Upper lobe of left lung (tissue), 6 donors: ENCODE results near the gene SIRPG. TPM values are rescaled to one million over a fixed set of nuclear protein-coding genes. Genes with fewer than 3 reads are reported as not detected.
A peak's percentile ranks its signal among the peaks of the same experiment; 100 is the strongest.
"Not testable (repeated sequence)": the region's sequence is repeated elsewhere in the genome, so short reads cannot be mapped to it uniquely, and the experiment has no call there.

ENCODE experiments used
- ATAC-seq, 2 donors: fragments of 200-7000 bp; cut with Tn5 transposase; one replicate each; pipeline ENCODE4 v1.9.1; 2022; ENCODE audit warnings: mild to moderate bottlenecking in 2 of 2, moderate library complexity in 2 of 2; ENCODE audit not compliant: low FRiP score in 2 of 2
- DNase-seq, 2 donors: peaks; one replicate each; pipeline ENCODE4 v3.0.0-alpha.2; 2019 to 2020
- H3K27ac ChIP-seq, 4 donors: fragments of 200-600 bp; sonication (generic); one replicate each; pipeline ENCODE4 v1.5.1; 2016 to 2019
- H3K27me3 ChIP-seq, 4 donors: fragments of 200-600 bp; sonication (generic); one replicate each; pipeline ENCODE4 v1.5.1; 2017 to 2019
- H3K36me3 ChIP-seq, 4 donors: fragments of 200-600 bp; sonication (generic); one replicate each; pipeline ENCODE4 v1.5.1; 2016 to 2019
- H3K4me1 ChIP-seq, 4 donors: fragments of 200-600 bp; sonication (generic); one replicate each; pipeline ENCODE4 v1.5.1; 2018 to 2019
- H3K4me3 ChIP-seq, 4 donors: fragments of 200-600 bp; sonication (generic); one replicate each; pipeline ENCODE4 v1.5.1; 2017 to 2019; ENCODE audit warnings: mild to moderate bottlenecking in 2 of 4, moderate library complexity in 1 of 4
- H3K9me3 ChIP-seq, 4 donors: fragments of 200-600 bp; sonication (generic); one replicate each; pipeline ENCODE4 v1.5.1; 2018 to 2019
- EP300 ChIP-seq, 4 donors: sonication (generic); formaldehyde crosslinking; IDR thresholded peaks; one replicate each; pipeline ENCODE4 v1.5.1; 2017; ENCODE audit warnings: antibody characterized with exemption in 4 of 4, control low read depth in 2 of 4
- POLR2A ChIP-seq, 4 donors: fragments of 450-650 bp; IDR thresholded peaks; one replicate each; pipeline ENCODE4 v1.5.1; 2016 to 2017; ENCODE audit warnings: antibody characterized with exemption in 4 of 4, mild to moderate bottlenecking in 2 of 4
- POLR2AphosphoS5 ChIP-seq, 2 donors: sonication (generic); formaldehyde crosslinking; IDR thresholded peaks; one replicate each; pipeline ENCODE4 v1.5.1; 2017; ENCODE audit warnings: antibody characterized with exemption in 2 of 2
- WGBS, 2 donors: methylation state at CpG; one replicate each; pipeline ENCODE4 v1.1.5; 2017 to 2018; 5-methylcytosine and 5-hydroxymethylcytosine counted together
- total RNA-seq, 6 donors: library from RNA; depleted of rRNA in 4 of 6; stranded (reverse); fragments of >200 nt in 4 of 6; gene quantifications; one replicate each; pipeline versions ENCODE4 v1.1.0 to v1.2.1, GENCODE V29; 2016 to 2021
- TF ChIP-seq, protein P1 (sequence below), 6 experiments: fragments of 450-650 bp in 4 of 6; fragments of 200-600 bp in 2 of 6; sonication (generic) in 2 of 6; IDR thresholded peaks; one replicate each; pipeline ENCODE4 v1.5.1; 2016 to 2019; ENCODE audit warnings: antibody characterized with exemption in 6 of 6
- donor health status: DM: no; HTN: no; CAD: no; lungs with moderate emphysema.
- donor health status: DM: no; HTN: yes; CAD: no; lungs with severe emphysema.

SIRPG gene
- total RNA-seq, 6 donors from 2014 or later, result 0.71 to 2.4 (median 0.97) TPM; not detected in 3

DNA sequence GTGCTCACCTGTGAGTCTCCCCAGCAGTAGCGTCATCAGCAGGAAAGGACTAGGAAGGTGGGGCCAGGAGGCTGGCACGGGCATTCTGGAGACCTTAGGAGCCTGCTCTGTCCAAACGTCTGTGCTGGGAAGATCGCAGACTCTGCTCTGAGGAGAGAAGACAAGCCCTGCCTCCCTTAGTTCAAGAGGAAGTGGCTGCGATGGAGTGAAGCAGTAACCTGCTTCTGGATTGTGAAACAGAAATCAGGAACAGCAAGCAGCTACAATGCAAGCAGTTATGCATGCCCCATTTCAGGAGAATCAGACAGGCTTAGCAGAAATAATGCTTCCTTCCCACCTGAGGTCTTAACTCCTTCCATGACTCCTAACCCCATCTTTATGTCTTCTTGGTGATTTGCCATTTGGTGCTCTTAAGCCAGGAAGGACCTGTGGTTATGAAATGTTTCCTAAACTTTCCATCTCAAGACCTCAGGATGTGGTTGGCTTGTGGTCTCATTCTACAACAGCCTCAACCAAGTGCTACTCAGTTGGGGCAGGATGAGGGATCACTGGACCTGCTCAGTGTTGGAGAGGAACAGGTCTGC is 37.6 kb downstream of the SIRPG start, which contains the start of gene SIRPB1:
SIRPB1 (minus strand) TSS at position 149 of the 584 bp plus-strand sequence; CDS start at position 84, 65 bp downstream.
- Histone ChIP-seq H3K36me3 (no peaks in the 10 kb centered on the region), H3K9me3 (peaks cover 0 to 9% (median 0%) of the 10 kb centered on the region in 4 donors), H3K27ac (peak within 1 kb of the TSS; percentile 68 to 87 (median 84)), H3K4me3 (peak within 1 kb of the TSS in 1 of 4 donors; percentile 26), H3K27me3 (no peaks in the 10 kb centered on the region), H3K4me1 (peaks cover 0 to 17% (median 5%) of the 10 kb centered on the region in 4 donors)
- WGBS, 2 donors, result 49 to 59% methylated on average over 5 of the region's 5 CpGs
- TF ChIP-seq POLR2AphosphoS5 (IDR thresholded peaks at IDR 0.05) (peak in 1 of 2 donors; percentile 30), EP300 (IDR thresholded peaks at IDR 0.05) (no peak)
- ATAC-seq, result peak; percentile 68 to 77
- peak in 1 of 2 donors; percentile 59 for DNase-seq

GRCh38 chr20:1618954-1619540 is 38.5 kb downstream of the SIRPG start:
- TF ChIP-seq POLR2A (IDR thresholded peaks at IDR 0.05), result no peak
- no peak for TF ChIP-seq POLR2AphosphoS5 (IDR thresholded peaks at IDR 0.05)
- TF ChIP-seq EP300 (IDR thresholded peaks at IDR 0.05), result no peak
- TF ChIP-seq, protein P1, sequence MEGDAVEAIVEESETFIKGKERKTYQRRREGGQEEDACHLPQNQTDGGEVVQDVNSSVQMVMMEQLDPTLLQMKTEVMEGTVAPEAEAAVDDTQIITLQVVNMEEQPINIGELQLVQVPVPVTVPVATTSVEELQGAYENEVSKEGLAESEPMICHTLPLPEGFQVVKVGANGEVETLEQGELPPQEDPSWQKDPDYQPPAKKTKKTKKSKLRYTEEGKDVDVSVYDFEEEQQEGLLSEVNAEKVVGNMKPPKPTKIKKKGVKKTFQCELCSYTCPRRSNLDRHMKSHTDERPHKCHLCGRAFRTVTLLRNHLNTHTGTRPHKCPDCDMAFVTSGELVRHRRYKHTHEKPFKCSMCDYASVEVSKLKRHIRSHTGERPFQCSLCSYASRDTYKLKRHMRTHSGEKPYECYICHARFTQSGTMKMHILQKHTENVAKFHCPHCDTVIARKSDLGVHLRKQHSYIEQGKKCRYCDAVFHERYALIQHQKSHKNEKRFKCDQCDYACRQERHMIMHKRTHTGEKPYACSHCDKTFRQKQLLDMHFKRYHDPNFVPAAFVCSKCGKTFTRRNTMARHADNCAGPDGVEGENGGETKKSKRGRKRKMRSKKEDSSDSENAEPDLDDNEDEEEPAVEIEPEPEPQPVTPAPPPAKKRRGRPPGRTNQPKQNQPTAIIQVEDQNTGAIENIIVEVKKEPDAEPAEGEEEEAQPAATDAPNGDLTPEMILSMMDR (IDR thresholded peaks at IDR 0.05), result no peak
- Histone ChIP-seq H3K27ac (peak overlapping the region; percentile 68 to 87 (median 84)), H3K9me3 (peaks cover 0 to 9% (median 0%) of the 10 kb centered on the region in 4 donors), H3K4me1 (peaks cover 0 to 17% (median 5%) of the 10 kb centered on the region in 4 donors), H3K27me3 (no peaks in the 10 kb centered on the region), H3K36me3 (no peaks in the 10 kb centered on the region), H3K4me3 (peak overlapping the region in 1 of 4 donors; percentile 26)
- no peak for DNase-seq
- peak; percentile 78 to 79 for ATAC-seq

GRCh38 chr20:1618479-1618878 is 39.1 kb downstream of the SIRPG start:
- H3K27me3 ChIP-seq, result no peaks in the 10 kb centered on the region
- peaks cover 0 to 17% (median 5%) of the 10 kb centered on the region in 4 donors for H3K4me1 ChIP-seq
- H3K27ac ChIP-seq, result peak overlapping the region in 3 of 4 donors; percentile 23 to 87 (median 82)
- TF ChIP-seq POLR2A (IDR thresholded peaks at IDR 0.05), result no peak
- TF ChIP-seq EP300 (IDR thresholded peaks at IDR 0.05), result no peak
- TF ChIP-seq, protein P1 (IDR thresholded peaks at IDR 0.05), result no peak
- no peak for TF ChIP-seq POLR2AphosphoS5 (IDR thresholded peaks at IDR 0.05)
- no peaks in the 10 kb centered on the region for H3K36me3 ChIP-seq
- DNase-seq (no peak), ATAC-seq (no peak)
- peak overlapping the region in 1 of 4 donors; percentile 26 for H3K4me3 ChIP-seq
- H3K9me3 ChIP-seq, result peaks cover 0 to 9% (median 0%) of the 10 kb centered on the region in 4 donors

DNA sequence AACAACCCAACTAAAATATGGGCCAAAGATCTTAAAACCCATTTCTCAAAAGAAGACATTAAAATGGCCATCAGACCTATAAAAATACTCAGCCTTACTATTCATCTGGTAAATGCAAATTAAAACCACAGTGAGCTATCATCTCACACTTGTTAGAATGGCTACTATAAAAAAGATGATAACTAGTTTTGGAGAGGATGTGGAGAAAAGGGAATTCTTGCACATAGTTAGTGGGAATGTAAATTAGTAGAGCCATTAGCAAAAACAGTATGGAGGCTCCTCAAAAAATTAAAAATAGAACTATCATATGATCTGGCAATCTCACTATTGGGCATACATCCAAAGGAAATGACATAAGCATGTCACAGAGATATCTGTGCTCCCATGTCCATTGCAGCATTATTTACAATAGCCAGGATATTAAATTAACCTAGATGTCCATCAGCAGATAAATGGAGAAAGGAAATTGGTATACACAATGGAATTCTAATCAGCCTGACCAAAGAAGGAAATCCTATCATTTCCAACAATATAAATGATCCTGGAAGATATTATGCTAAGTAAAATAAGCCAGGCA is 40.6 kb downstream of the SIRPG start:
- no peak for ATAC-seq
- DNase-seq, result no peak
- no peaks in the 10 kb centered on the region for H3K27me3 ChIP-seq
- H3K27ac ChIP-seq, result peak overlapping the region in 1 of 4 donors; percentile 40
- no peak for TF ChIP-seq POLR2AphosphoS5 (IDR thresholded peaks at IDR 0.05)
- no peak for TF ChIP-seq POLR2A (IDR thresholded peaks at IDR 0.05)
- TF ChIP-seq EP300 (IDR thresholded peaks at IDR 0.05), result peak in 1 of 4 donors; percentile 47
- TF ChIP-seq, protein P1 (IDR thresholded peaks at IDR 0.05), result no peak
- no peaks in the 10 kb centered on the region for H3K36me3 ChIP-seq
- H3K4me3 ChIP-seq, result no peak overlapping the region
- H3K4me1 ChIP-seq, result peaks cover 0 to 11% (median 5%) of the 10 kb centered on the region in 4 donors
- peaks cover 0 to 9% (median 0%) of the 10 kb centered on the region in 4 donors for H3K9me3 ChIP-seq

GRCh38 chr20:1610404-1610803 is 47.2 kb downstream of the SIRPG start:
- not testable (repeated sequence) for H3K27ac ChIP-seq, H3K4me3 ChIP-seq, ATAC-seq, H3K36me3 ChIP-seq, H3K27me3 ChIP-seq, H3K4me1 ChIP-seq, H3K9me3 ChIP-seq, DNase-seq
- WGBS, 2 donors, result 73% methylated on average over 3 of the region's 5 CpGs; no CpG with 5 or more reads in 1 of the 2 donors

GRCh38 chr20:1608678-1609347 is 48.8 kb downstream of the SIRPG start:
- ATAC-seq, H3K27ac ChIP-seq, H3K4me1 ChIP-seq, H3K4me3 ChIP-seq, H3K9me3 ChIP-seq, H3K27me3 ChIP-seq, H3K36me3 ChIP-seq, DNase-seq: not testable (repeated sequence)
- no CpG with 5 or more reads among the region's 5 CpGs for WGBS, 2 donors
